Inflammatory macrophage treated with lipopolysaccharide for 1 hour (primary cell): ENCODE measurements around the gene BMP8B.
"Not testable (repeated sequence)": the region's sequence is repeated elsewhere in the genome, so short reads cannot be mapped to it uniquely, and the experiment has no call there.

Experiments
- DNase-seq, 2 donors: peaks; one replicate each; pipeline ENCODE4 v3.0.0-alpha.2; 2020 to 2022

Gene BMP8B

DNA sequence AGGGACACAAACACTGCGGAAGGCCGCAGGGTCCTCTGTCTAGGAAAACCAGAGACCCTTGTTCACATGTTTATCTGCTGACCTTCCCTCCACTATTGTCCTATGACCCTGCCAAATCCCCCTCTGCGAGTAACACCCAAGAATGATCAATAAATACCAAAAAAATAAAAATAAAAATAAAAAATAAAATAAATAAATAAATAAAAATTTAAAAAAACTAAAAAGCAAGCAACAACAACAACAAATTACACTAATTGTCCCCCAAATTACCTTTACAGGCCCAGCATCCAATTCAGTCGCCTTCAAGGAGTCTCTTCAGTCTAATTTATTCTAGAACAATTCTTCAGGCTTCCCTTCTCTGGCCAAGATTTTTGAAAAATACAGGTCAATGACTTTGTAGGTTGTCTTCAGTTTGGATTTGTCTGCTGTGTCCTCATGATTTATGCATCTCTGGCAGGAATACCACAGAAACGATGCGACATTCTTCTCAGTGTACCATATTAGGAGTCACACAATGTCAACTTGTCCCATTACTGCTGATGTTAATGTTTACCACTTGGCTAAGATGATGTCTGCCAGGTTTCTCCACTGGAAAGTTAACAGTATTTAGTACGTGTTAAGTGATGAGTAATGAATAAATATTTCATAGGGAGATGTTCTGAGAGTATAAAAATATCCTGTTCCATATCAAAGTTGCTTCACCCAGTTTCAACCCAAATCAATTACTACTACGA, 20.3 kb upstream of the BMP8B start:
- DNase-seq: no peak

DNA sequence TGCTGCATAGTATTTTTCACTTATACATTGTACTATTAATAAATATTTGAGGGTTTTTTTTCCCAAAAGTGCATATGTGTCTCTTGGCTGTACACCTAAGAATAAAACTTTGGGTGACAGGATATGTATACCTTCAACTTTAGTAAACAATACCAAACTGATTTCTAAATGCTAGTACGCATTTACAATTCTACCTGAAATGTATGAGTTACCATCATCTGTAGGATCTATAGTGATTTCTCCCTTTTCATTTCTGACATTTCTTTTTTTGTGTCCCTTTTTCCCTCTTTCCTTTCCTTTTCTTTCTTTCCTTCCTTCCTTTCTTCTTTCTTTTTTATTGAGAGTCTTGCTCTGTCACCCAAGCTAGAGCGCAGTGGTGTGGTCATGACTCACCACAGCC, 16.7 kb upstream of the BMP8B start:
- no peak for DNase-seq

DNA sequence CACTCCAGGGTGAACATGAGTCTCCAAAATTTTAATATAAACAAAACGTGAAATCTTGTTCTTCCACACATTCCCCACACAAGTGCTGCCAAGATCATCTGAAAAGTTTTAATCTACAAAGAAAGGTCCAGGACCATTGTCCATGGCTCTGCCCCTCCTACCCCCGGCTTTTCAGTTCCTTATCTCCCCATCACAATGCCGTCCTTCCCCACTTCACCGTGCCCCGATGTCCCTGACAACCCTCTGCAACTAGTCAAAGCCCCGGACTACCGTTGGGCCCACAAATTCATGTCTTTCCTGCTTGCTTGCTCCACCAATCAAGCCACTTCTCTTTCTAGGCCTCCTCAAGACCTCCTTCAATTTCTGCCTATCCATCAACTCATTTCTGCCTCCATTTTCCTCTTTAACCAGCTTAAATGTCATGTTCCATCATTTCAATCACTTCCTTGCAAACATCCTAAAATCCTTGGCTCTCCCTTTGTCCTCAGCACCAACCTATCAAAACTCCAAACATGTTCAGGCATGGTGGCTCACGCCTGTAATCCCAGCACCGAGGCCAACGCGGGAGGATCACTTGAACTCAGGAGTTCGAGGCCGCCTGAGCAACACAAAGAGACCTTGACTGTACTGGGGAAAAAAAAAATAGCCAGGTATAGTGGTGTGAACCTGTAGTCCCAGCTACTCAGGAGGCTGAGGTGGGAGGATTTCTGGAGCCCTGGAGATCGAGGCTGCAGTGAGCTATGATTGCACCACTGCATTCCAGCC, 14.0 kb upstream of the BMP8B start:
- DNase-seq: no peak

DNA sequence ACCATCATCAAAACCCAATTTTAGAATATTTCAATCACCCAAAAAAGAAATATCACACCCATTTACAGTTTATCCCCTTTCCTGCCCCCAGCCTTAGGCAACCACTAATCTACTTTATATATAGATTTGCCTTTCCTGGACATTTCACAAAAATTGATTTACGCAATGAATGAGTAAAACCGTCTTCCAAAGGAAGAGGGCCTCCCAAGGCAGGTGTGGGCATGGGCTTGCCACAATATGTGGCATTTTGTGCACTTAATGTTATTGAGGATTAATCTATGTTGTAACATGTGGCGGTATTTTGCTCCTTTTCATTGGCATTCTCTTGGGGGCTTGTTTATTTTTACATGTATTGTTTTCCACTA, 11.8 kb upstream of the BMP8B start:
- no peak for DNase-seq

DNA sequence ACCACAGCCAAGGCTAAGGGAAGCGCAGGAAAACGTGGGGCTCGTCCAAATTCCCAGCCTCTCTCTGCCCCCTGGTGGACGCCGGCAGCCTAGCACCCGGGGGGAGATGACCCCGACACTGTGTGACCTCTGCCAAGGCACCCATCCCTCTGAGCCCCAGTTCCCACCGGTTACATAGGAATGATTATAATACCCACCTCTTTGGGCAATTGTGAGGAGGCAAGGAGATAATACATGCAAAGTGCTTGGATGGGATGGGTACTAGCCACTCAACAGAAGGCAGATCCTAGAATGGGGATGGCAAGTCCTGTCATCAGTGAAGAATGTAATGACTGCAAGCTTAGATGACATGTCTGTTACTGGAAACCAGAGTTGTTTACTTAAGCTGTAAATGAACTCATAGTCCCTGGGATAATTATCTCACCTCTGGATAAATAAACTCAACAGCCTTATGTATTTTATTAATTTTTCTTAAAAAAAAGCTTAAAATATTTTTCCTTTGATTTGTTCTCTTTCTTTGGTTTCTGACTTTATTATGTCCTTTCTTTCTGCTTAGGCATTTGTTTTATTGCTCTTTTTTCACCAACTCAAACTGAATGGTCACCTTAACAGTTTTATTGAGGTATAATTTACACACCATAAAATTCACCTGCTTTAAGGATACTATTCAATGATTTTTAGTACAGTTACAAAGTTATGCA, 11.3 kb upstream of the BMP8B start:
- peak; percentile 49 to 83 for DNase-seq

DNA sequence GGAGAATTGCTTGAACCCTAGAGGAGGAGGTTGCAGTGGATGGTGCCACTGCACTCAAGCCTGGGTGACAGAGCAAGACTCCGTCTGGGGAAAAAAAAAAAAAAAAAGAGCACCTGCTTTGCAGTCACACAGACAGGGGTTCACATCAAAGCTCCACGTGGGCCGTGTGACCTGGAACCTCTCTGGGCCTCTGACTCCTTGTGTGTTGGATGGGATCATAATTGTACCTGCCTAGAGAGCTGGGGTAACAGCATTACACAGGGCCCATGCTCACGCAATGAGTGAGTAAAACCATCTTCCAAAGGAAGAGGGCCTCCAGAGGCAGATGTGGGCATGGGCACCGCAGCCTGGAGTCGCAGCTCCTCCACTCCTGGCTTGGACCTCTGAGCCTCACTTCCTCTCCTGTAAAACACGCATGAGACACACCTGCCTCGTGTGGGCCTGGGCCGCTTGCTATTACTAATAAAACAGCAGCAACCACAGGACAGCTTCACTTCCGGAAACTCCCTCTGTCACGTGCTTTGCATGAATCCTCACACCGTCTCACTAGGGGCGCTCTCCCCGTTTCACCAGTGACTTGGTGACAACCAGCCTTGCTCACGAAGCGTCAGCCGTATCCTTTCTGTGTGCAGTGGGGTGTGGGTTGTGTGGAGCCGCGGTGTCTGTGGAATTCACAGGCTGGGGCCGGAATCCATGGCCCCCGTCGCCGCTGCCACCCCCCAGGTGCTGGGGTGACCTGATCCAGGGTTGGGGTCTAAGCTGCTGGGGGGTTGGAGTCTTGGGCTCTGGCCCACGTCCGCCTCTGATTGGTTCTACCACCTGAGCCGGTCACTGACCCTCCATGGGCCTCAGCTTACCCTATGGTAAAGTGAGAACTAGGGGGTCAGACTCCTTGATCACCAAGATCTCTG, 10.4 kb upstream of the BMP8B start:
- peak; percentile 84 to 92 for DNase-seq

DNA sequence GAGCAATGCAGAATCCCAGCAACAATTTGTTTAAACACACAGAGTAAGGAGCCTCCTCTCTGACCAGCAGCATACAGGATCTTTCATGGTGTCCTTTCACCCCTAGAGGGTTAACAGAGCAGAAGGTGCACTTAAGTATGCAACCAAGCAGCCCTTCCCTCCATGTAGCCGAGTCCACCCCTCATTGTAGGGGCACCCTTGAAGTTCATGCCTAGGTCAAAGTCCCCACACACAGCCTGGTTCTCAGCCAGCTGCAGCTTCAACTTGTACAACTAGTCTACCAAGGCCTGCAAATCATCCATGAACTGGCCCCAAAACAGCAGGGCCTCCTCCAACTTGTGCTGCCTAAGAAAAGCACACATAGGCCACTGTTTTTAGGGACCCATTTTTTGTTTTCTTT, 7.0 kb upstream of the BMP8B start:
- DNase-seq: no peak

DNA sequence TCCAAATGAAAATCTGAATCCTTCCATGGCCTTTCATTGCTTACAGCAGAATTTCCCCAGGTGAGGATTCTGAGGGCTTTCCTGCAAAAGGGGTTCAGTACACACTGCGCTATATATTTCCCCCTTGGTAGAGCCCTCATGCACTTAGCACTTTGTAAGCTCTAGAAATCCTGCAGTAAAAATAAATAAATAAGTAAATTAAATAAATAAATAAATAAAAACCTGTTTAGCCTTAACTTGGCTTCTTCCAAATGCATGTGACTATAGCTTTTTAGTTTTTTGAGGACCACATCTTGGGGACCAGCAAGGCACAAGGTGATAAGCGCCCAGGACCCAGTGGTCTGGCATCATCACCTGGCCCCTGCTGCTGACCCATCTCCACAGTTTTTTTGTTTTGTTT, 3.2 kb upstream of the BMP8B start:
- DNase-seq: no peak

DNA sequence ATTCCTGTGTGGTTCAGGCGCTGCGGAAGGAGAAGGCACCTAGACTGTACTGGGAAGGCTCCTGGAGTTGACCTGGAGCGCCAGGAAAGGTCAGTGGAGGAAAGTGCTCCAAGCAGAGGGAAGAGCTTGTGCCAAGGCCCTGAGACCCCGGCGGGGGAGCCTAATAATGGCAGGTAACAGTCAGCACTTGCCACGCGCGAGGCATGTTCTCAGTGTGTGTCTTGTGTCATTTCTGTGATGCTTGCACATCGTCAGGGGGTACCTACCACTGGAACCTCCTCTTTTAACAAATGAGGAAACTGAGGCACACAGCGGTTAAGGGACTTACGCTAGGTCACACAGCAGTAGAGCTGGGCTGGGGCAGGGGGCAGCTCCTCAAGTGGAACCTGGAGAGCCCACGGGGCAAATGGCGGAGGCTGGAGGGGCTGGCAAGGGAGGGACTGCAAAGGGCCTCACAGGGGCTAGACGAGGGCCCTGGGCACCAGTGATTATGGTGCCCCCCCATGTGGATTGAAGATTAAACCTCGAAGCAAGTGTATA, 976 bp upstream of the BMP8B start:
- no peak for DNase-seq

DNA sequence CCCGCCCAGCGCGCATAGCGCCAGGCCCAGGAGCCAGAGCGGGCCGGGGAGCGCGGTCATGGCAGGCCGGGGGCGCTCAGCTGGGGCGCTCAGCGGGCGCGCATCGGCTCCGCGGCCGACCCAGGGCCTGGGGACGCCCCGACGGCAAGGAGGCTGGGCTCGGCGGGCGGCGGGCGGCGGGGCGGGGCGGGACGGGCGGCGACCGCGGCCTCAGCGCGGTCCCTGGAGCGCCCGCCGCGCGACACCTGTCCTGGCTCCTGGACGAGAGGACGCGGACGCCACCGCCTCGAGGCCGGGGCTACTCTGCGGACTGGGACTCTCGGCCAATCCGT, 273 bp downstream of the BMP8B start:
- DNase-seq: no peak

DNA sequence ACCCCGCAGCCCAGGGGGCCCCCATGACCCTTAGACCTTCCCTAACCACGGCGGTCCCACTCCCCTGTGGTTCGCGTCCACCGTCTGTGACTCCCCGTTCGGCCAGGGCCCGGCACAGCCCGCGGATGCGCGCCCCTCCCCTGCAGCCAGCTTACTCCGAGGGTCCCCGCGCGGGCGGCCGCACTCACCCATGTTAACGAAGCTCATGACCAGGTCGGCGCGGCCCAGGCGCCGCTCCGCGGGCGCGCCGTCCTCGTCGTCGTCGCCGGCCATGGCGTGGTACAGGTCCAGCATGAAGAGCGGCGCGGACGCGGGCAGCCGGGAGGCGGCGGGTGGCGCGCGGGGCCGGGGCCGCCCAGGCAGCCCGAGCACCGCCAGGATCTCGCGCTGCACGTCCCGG, 701 bp downstream of the BMP8B start:
- DNase-seq: not testable (repeated sequence)

DNA sequence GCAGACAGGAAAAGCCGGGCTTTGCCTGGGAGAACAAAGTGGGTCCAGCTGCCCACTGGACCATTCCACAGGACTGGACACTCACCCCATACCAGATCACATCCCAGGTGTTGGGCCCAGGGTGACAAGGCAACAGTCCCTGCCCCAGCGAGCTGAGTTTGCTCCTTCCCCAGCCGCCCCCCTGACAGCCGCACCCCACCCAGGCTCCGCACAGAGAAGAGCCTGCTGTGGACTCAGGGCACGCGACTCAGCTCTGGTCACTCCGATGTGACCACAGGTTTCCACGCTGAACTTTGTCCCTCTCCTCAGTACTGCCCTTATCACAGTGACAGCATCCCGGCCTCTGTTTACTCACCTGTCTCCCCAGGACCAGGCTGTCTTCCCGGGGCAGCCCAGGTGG, 1.2 kb downstream of the BMP8B start:
- no peak for DNase-seq

DNA sequence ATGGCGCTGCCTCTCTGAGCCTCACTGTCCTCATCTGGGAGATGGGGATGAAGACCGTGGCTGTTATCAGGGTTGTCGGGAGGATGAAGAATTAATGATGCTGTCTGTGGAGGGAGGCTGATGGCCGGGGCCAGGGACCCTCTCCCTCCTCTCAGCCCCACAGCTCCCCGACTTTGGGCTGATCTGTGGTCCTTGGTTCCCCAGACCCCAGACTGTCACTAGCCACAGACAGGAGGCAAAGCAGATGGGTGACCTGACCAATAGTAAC, 1.6 kb downstream of the BMP8B start:
- not testable (repeated sequence) for DNase-seq

DNA sequence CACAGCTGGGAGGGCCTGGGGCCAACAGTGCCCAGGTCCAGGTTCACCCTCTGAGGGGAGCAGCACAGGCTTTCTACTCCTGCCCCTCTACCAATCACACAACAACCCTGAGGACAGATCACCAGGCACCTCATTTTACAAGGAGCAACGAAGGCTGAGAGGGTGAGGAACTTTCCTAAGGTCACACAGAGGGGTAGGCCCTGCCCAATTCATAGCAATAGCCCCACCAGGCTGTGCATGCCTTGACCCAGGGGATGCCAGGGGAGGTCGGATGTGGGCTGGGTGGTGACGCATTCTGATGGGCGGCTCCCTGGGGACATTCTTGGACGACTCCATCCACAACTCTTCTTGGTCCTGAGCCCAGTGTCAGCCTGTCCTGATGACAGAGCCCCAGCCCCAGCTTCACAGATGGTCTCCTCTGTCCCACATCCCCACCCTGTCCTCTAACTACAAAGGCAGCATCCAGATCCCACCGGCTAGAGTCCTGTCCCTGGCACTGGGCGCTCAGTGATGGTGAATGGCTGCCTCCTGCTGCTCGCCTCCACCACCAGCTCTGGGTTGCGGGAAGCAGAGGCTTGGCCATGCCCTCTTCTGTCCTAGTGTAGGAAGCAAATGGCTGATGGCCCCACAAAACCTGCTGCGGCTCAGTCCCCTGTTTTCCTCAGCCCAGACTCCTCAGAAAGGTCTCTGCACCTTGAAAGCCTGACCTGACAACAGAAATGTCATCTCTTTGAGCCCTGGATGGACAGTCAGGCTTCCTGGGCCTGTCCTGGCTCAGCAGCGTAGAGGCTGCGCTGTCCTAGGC, 2.2 kb downstream of the BMP8B start:
- not testable (repeated sequence) for DNase-seq

DNA sequence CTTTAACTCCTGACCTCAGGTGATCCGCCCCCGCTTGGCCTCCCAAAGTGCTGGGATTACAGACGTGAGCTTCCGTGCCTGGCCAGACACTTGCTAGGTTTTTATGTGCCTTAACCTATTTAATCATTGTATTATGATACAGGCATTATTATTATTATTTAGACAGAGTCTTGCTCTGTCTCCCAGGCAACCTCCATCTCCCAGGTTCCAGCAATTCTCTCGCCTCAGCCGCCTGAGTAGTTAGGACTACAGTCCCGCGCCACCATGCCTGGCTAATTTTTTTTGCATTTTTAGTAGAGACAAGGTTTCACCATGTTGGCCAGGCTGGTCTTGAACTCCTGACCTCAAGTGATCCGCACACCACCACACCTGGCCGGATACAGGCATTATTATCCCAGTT, 6.0 kb downstream of the BMP8B start:
- DNase-seq: not testable (repeated sequence)

DNA sequence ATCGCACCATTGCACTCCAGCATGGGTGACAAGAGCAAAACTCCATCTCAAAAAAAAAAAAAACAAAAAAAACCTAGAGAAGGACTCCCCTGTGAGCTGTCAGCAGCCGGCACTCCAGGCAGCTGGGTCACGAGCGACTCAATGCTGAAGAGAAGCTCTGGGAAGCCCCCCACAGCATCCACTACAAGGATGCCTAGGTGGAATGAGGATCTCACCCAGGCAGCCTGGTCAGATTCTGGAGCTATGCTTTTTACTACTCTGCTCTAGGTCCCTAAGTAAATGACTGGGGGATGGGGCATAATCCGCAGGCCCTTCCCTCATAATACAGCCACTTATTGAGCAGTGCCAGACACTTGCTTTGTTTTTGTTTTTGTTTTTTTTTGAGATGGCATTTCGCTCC, 6.6 kb downstream of the BMP8B start:
- no peak for DNase-seq

DNA sequence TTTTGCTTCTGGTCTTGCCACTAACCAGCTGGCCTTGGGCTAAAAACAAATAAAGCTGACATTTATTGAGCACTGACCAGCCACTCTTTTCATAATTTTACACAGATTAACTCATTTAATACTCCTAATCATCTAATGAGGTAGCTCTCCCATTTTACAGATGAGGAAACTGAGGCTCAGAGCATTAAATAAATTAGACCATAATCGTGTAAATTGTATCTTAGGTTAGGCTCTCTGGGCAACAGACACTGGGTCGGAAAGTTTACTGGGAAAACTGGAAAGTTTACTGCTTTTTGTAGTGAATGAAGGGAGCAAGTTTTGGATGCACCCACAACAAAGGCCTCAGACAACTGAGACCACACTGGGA, 7.3 kb downstream of the BMP8B start:
- DNase-seq: no peak

DNA sequence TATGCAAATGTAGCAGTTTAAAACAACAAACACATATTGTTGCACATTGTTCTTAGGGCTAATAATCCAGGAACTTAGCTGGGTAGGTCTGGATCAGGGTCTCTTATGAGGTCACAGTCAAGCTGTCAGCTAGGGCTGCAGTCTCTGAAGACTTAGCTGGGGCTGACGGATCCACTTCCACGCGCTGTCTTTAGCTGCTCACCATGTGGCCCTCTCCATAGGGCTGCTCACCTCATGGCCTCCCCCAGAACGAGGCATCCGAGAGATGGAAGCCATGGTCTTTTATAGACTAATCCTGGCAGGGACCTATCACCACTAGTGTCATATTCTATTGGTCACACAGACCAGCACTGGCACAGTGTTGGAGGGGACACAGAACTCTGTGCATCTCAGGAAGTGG, 8.8 kb downstream of the BMP8B start:
- DNase-seq: no peak

DNA sequence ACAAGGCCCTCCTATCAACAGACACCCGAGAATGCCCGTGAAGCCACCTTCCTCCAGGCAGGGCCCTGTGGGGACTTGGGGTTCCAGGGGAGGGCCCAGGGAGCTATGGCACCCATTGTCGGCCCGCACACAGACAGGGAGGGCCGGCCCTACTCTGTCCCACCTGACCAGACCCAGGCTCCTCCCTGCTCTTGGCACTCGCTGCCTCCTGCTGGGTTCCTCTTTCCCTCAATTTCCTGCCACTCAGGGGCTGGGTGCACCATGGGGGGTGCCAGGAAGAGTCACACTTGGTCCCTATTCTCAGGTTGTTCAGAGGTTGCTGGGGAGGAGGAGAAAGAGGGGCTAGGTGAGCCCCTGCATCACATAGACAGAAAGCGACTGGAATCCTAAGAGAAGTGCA, 9.5 kb downstream of the BMP8B start:
- no peak for DNase-seq

DNA sequence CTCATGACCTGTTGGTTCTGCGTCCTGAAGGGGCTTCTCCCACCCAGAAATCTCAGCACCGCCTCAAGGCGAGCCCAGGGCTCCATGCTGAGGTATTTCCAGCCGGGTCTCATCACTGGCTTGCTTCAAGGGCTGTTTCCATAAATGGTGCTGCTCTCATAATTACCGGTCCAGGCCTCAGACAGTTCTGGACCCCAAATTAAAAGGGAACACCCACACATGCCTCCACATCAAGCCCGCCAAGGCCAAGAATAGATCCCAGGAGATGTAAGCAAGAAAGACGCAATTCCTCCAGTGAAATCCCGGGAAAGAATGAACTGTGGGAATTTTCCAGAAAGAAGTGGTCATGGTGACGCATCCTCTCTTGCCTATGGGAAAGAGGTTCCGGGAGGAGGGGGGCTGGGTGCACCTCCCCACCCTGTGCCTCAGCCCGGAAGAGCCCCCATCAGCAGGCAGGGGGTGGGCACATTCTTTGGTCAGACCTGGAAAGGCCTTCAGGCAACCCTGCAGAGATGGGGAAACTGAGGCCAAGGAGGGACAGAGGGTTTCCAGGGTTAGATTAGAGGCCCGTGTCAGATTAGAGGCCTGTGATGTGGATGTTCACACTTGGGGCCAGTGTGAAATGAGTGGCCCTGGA, 10.1 kb downstream of the BMP8B start:
- DNase-seq: not testable (repeated sequence)

DNA sequence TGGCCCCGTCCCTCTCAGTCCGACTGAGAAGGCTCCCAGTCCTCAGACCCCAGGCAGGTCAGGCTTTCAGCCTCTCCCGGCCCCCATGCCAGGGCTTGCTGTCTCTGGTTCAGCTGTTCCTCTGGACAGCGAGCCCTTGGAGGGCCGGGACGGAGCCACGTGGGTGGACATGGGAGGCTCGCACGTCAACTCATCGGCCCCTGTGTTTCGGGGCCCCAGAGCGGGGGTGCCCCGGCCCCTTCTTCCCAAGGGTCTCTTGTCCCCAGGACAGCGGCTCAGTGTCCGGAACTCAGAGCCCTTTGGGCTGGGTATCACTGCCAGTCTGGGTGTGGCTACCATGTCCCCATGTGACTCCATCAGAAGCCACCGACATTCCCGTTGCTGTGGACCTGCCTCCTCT, 10.8 kb downstream of the BMP8B start:
- not testable (repeated sequence) for DNase-seq

DNA sequence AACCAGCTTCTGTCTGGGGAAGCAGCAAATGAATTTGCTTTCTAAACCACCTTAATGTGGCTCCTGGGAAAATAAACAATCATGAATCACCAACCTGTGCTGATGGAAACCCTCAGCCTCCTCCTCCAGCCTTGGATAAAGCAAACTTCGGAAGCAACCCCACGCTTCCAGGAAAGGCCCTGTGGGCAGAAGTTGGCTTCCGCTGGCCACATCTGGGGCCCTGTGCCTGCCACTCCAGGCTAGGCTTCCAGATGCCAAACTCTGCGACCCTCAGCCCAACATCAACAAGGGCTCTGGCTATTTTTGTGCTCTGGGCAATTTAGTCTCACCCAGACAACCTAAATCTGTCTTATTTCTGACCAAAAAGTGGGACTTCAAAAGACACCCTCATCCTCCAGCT, 11.4 kb downstream of the BMP8B start:
- no peak for DNase-seq
